ENCODE data around the gene PALLD.

Gene PALLD

DNA sequence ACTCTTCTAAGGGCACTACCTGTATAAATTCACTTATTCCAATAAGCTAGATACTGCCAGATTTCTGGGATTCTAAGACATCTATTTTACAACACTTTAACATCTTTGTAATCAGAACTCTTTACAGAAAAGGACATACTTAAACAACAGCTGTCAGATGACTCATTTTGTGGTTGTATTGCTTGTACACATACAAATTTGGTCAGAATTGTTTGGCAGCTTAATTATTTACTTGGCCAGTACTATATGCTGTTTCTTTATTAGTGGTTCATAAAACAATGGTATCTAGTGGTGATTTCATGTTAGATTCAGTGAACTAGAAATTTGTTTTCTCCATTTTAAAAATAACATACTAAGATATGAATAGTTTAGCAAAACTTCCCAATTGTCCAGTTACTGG, 27.2 kb downstream of the PALLD start:
- DNase-seq: no peak

DNA sequence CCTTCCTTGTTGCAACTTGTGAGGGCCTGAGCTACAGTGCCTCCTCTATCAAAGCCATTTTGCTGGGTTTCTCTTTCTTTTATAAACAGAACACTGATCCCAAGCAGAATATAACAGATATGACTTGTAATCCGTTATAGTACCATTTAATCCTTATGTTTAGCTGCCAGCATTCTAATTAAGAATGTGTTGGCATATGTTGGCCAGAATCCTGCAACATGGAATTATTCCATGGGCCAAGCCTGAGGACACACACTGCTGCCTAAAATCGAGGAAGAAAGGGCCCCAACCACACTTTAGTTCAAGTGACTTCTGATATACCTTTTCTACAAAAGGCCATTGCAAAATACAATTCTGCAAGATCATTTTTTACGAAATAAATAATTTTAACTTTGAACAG, 28.0 kb downstream of the PALLD start:
- no peak for DNase-seq

DNA sequence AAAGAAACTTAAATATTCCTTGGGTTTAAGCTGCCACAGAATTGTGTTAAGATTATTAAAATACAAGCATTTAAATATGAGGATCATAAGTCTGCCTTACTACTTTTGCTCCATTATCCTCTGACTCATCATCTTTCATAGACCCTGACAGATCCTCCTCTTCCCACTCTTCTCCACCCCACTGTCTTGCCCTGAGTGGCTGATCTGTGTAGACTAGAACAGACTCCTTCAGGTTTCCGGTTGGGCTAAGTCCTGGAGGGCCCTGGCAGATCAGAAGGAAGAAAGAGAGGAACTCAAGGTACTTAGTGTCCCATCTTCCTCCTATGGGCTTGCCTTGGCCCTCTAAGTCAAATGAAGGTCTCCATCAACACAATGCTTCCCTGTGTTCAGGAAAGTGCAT, 30.7 kb downstream of the PALLD start:
- no peak for DNase-seq

- DNase-seq: no peak
These were observed 31.5 kb downstream of the PALLD start for GRCh38 chr4:168528131-168528949.

DNA sequence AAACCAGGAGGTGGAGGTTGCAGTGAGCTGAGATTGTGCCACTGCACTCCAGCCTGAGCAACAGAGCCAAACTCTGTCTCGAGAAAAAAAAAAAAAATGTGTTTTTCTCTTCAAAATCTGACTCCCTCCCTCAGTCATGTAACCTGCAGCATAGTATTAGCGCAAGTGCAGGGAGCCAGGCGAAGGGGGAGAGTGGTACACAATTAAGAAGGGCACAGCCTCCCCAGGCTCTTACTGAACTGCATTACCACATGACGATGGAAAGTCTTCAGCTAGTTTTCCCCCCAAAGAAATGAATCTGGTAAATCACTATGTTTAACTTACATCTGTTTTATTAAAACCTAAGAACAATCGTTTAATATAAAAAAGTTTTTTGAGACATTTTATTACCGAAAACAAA, 32.4 kb downstream of the PALLD start:
- DNase-seq: no peak

DNA sequence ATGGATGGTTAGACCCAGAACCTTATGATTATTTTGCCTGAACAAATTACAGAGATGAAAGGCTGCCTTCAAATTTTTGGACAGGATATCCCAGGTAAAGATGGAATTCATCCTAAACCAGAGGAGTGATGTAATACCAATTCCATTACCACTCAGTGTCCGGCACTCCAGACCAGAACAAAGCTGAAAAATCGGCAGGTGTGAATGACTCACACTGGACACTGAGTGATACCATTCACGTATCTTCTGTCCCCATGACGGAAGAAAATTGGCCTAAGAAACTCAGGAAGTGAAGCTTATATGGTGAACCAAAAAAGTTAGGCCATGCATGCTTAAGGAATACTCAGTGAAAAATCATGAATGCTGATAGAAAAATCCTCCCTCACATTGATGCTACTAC, 34.5 kb downstream of the PALLD start:
- DNase-seq: no peak

DNA sequence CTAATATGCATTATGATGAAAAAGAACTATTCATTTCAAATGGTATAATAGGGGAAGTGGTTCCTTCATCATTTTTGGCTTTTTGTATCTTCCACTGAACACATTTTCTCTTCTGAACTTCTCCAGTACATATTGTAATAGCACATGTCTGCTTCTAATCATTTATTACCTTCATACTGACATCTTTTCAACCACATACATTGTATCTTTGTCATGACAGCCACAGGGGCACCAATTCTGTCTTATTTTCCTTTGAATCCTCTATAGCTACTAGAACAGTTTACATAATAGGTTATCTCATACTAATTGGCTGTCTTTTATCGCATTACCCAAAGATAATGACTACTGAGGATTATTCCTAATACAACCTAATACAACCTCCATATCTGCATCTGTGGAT, 37.7 kb downstream of the PALLD start:
- no peak for DNase-seq

DNA sequence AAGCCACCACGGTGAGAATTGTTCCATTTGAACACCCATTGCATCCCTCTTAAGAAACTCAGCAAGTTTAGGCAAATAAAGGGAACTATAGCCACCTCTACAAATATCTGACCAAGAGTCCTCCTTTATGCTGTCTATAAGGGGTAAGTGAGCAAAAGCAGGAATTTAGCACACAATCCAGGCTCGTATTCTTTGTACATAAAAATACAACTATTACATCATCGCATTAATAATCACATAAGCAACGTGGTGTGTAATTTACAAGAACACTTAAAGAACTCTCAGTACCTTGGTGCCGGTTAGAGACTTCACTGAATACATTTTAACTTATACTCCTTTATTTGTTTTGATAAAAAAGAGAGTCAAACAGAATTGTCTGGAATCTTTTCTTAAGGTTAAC, 38.8 kb downstream of the PALLD start:
- DNase-seq: no peak

GRCh38 chr4:168536448-168536847, 39.6 kb downstream of the PALLD start:
- no peak for DNase-seq

- no peak for DNase-seq
These were observed 40.2 kb downstream of the PALLD start for GRCh38 chr4:168537086-168537485.

DNA sequence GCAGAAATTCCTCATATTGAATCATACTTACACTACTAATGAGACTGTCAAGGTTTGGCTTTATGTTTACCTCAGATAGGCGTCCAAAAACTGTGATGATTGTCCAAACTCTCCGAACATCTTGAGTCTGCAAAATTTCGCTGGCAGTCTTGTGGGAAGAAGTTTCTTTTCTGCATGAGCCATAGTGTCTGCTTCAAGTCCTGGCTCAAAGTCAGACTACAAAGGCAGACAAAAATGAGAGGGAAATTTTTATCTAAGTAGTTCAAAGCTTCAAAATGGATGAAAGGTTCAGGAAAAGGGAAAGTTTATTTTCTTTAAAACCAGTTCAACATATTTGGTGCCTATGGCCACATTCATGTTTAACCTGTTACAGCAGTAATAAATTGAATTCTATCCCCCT, 40.7 kb downstream of the PALLD start:
- DNase-seq: no peak

GRCh38 chr4:168538632-168539031, 41.8 kb downstream of the PALLD start:
- DNase-seq: no peak

DNA sequence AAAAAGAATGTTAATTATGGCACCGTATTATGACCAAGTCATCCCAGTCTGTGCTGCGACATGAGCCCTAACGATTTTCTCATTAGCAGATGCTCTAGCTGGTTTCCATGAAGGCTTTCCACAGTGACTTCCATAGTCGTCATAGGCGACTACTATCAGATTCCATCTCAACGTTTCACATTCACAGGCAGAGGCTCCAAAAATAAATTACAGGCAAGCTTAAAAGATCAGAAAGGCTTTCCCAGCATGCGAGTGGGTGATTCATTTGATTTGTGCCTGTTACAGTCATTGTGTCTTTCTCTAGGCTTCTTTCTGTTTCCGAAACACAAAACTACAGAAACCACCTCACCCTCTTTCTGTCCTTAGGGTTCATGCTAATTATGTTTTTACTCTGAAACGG, 43.2 kb downstream of the PALLD start:
- no peak for DNase-seq

DNA sequence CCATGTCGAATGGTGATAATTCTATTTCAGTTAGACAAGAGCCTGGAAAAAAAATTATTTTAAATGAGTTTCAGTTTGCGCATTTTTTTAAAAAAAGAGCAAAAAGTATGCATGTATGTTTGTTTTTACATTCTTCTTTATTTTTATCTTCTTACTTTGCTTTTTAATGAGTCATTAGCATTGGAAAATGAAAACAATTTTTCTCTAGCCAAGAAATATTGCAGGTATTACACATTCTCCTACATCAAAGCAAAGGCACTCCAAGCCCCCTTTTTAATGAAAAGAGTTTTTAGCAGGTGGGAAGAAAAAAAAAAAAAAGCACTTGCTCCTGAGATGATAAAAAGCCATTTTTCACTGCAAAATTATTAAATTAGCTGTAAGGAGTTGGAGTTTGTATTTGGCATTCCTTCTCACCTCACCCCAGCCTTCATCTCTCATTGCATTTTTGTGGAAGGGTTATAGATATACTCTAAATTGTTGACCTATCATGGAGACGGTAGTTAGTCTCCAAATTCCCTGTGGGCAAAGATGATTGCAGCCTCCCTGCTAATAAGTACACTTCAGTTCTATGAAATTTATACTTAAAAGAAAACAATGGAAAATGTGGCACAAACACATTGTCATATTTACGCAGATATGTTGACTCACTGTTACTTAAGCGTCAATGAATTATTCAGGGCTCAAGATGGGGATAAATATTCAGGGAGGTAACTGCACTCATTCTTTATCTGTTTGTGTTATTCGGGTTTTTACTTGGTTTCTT, 43.8 kb downstream of the PALLD start:
- no peak for DNase-seq

DNA sequence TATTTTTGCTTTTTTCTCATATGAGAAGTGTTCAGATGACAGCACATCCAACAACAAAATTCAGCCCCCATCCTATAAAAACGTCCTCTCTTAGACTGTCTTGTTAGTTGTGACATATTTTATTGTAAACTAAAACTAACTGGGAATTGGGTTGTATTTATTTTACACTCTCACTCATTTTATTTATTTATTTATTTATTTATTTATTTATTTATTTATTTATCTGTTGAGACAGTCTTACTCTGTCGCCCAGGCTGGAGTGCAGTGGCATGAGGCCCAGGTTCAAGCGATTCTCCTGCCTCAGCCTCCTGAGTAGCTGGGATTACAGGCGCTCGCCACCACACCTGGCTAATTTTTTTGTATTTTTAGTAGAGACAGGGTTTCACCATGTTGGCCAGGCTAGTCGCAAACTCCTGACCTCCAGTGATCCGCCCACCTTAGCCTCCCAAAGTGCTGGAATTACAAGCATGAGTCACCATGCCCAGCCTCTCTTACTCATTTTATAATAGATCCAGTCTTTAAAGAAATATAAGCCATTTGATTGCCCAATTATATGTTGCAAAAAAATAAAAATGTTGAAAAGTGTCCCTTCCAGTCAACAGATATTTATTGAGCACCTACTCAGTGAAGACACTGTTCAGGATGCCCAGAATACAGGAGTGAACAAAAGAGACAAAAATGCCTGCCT, 44.6 kb downstream of the PALLD start:
- DNase-seq: no peak

- no peak for DNase-seq
These were observed 52.3 kb downstream of the PALLD start for GRCh38 chr4:168549143-168549542.

DNA sequence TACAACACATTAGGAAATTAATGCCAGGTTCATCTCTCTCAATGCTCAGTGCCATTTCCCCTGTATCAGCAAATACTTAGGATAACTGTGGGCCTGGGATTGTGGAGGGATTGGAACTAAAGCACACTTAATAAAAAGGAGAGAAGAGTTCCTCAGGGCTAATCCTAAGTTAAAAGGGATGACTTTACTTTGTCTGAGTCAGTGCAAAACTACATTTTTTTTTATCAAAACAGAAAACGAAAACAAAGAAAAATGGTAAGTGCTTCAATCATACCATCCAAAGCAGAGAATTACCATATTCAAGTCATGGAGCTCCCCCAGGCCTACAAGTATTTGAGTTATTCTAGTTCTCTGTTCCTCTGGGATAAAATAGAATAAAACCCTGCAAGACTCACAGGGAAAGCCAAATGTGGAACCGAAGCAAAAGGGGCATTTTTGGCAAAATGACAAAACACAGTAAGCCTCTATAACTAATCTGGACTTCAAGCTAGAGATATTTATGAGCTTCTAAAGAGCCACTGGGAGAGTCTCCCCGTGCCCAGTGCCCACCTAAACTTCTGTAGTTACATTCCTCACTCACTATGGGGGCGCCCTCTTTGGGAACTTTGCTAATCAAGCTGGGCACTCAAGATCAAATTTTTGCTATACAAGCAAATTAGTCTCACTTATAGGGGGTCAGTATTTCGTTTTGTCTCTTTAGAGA, 53.4 kb downstream of the PALLD start:
- no peak for DNase-seq

DNA sequence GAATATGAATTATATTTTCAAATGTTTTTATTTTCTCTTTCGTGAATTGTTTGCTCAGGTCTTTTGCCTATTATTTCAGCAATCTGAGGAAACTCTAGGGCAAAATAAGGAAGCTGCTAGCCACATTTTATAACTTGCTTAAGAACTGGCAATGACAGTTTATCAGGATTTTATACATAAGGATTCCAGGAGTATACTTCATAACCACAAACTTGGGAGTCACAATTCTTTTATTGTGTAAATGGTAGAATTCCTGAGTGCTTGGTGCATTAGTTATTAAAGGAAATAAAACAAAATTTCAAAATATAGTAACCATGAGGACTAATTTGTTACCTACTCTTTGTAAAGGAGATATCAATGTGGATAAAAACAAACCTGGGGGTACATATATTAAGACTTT, 54.4 kb downstream of the PALLD start:
- DNase-seq: no peak

- DNase-seq: no peak
These were observed 55.3 kb downstream of the PALLD start for GRCh38 chr4:168551945-168552695.

GRCh38 chr4:168553714-168554370, 57.0 kb downstream of the PALLD start:
- DNase-seq: no peak

DNA sequence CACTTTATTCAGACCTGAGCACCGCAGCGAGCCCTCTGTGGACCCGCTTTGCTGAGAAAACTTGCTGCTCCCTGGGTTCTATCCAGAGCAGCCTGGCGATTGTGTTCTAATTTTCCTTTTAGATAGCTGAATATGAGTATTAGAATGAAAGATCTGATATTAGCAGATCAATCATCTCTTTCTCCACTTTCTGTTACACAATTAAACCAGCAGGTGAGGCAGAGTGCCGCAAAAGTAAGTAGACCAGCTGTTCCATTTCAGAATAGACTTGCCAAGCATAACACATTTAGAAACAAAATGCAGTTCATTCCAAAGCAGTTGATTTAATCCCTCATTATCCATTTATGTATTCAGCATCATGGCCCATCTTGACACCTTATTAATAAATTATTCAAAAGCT, 58.6 kb downstream of the PALLD start:
- no peak for DNase-seq

Measured in right kidney (tissue), 1 donor.